Gastrocnemius medialis (tissue), 4 donors: ENCODE measurements around the gene YAE1.

Experiments
- CTCF ChIP-seq, 5 experiments: fragments of 450-650 bp in 3 of 5; fragments of 200-600 bp in 2 of 5; sonication (generic) in 2 of 5; IDR thresholded peaks in 4 of 5; conservative IDR thresholded peaks in 1 of 5; 1 replicate in 4 of 5; 2 replicates in 1 of 5; pipeline ENCODE4 v1.5.1; 2016 to 2019; ENCODE audit warnings: antibody characterized with exemption in 5 of 5, mild to moderate bottlenecking in 3 of 5, moderate library complexity in 3 of 5
- POLR2A ChIP-seq, 2 donors: fragments of 450-650 bp; IDR thresholded peaks; one replicate each; pipeline ENCODE4 v1.6.1; 2017; ENCODE audit warnings: antibody characterized with exemption in 2 of 2, mild to moderate bottlenecking in 2 of 2, moderate library complexity in 2 of 2

GRCh38 chr7:39577229-39577874, 11.1 kb downstream of the YAE1 start:
- no peak for TF ChIP-seq POLR2A (IDR thresholded peaks at IDR 0.05)
- TF ChIP-seq CTCF (IDR thresholded peaks at IDR 0.05 in 4 of 5, conservative IDR thresholded peaks at IDR 0.05 in 1 of 5) = no peak
